Tibial artery (tissue), 4 donors: ENCODE results near the gene RSPO4.
"Not testable (repeated sequence)": the region's sequence is repeated elsewhere in the genome, so short reads cannot be mapped to it uniquely, and the experiment has no call there.

ENCODE experiments used
- DNase-seq, 2 donors: peaks; one replicate each; pipeline ENCODE4 v3.0.0-alpha.2; 2019
- H3K27ac ChIP-seq, 2 donors: fragments of 200-600 bp; sonication (generic) in 1 of 2; 1 replicate in 1 of 2; 2 replicates in 1 of 2; pipeline ENCODE4 v1.5.1; 2018 to 2019; ENCODE audit warnings: mild to moderate bottlenecking in 1 of 2
- H3K27me3 ChIP-seq, 2 donors: fragments of 200-600 bp; sonication (generic) in 1 of 2; one replicate each; pipeline versions ENCODE4 v1.5.1 to v1.6.0; 2016 to 2019
- H3K36me3 ChIP-seq, 3 donors: fragments of 200-600 bp; sonication (generic) in 2 of 3; one replicate each; pipeline ENCODE4 v1.5.1; 2016 to 2019; ENCODE audit warnings: mild to moderate bottlenecking in 2 of 3
- H3K4me1 ChIP-seq, 4 donors: fragments of 200-600 bp; sonication (generic) in 2 of 4; 1 replicate in 3 of 4; 2 replicates in 1 of 4; pipeline ENCODE4 v1.5.1; 2016 to 2019
- H3K4me3 ChIP-seq, 2 donors: fragments of 200-600 bp; sonication (generic) in 1 of 2; 1 replicate in 1 of 2; 2 replicates in 1 of 2; pipeline ENCODE4 v1.5.1; 2018 to 2019; ENCODE audit warnings: mild to moderate bottlenecking in 2 of 2
- H3K9me3 ChIP-seq, 3 donors: fragments of 200-600 bp; sonication (generic) in 1 of 3; one replicate each; pipeline ENCODE4 v1.5.1; 2016 to 2019
- CTCF ChIP-seq, 2 experiments: fragments of 200-600 bp in 1 of 2; fragments of 450-650 bp in 1 of 2; IDR thresholded peaks; one replicate each; pipeline ENCODE4 v1.5.1; 2017 to 2019; ENCODE audit warnings: antibody characterized with exemption in 2 of 2, mild to moderate bottlenecking in 1 of 2, moderate library complexity in 1 of 2
- intact Hi-C: fragments of 100-400 bp; cut with DNase I; formaldehyde crosslinking; loops from one replicate; pipeline ENCODE4 v1.15.0; 2023; ENCODE audit warnings: low total_unique reads

RSPO4 gene

GRCh38 chr20:987677-988076, 14.4 kb downstream of the RSPO4 start:
- no peaks in the 10 kb centered on the region for H3K36me3 ChIP-seq
- no peak for TF ChIP-seq CTCF (IDR thresholded peaks at IDR 0.05)
- intact Hi-C loops, result no loop called here
- peaks cover 0 to 26% of the 10 kb centered on the region in 2 donors for H3K27me3 ChIP-seq
- H3K4me1 ChIP-seq, result no peaks in the 10 kb centered on the region
- no peak overlapping the region for H3K4me3 ChIP-seq
- no peaks in the 10 kb centered on the region for H3K9me3 ChIP-seq
- no peak overlapping the region for H3K27ac ChIP-seq
- DNase-seq, result no peak

DNA sequence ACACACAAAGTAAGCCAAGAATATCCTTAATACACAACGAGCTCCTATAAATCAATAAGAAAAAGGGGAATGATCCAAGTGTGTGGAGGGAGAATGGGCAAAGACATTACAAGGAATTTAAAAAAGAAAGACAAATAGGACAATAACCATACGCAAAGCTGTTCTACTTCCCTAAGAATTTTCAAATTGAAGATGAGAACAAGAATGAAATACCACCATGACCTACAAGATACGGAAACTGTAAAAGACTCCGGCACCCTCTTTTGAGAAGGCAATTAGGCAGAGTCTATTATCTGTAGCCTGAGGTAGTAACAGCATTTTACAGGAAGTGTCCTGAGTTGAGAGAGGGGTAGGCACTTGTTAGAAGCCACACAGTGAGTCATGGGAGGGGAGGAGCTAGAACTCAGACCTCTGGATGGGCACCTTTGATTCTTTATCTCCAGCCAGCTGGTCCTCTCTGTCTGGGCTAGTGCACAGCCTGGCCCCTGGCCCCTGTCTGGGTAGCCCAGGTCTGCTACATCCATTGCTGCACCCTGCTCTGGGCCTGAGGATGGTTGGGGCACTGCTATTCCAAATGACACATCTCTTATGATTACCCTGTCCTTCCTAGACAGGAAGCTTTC, 15.3 kb downstream of the RSPO4 start:
- no peaks in the 10 kb centered on the region for H3K36me3 ChIP-seq
- H3K9me3 ChIP-seq, result no peaks in the 10 kb centered on the region
- H3K27me3 ChIP-seq, result peaks cover 0 to 24% of the 10 kb centered on the region in 2 donors
- H3K4me3 ChIP-seq, result no peak overlapping the region
- DNase-seq, result no peak
- TF ChIP-seq CTCF (IDR thresholded peaks at IDR 0.05), result no peak
- intact Hi-C loops, result no loop called here
- no peak overlapping the region for H3K27ac ChIP-seq
- H3K4me1 ChIP-seq, result no peaks in the 10 kb centered on the region

DNA sequence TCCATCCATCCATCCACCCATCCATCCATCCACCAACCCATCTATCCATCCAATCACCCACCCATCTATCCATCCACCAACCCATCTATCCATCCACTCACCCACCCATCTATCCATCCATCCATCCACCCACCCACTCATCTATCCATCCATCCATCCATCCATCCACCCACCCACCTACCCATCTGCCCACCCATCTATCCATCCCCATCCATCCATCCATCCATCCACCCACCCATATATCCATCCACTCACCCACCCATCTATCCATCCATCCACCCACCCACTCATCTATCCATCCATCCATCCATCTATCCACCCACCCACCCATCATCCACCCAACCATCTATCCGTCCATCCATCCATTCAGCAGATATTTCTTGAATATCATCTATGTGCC, 17.1 kb downstream of the RSPO4 start:
- H3K9me3 ChIP-seq, intact Hi-C loops, H3K27ac ChIP-seq, DNase-seq, H3K4me1 ChIP-seq, H3K4me3 ChIP-seq, H3K36me3 ChIP-seq: not testable (repeated sequence)
- peaks cover 0 to 27% of the 10 kb centered on the region in 2 donors for H3K27me3 ChIP-seq

GRCh38 chr20:982754-983153, 19.4 kb downstream of the RSPO4 start:
- no peaks in the 10 kb centered on the region for H3K36me3 ChIP-seq
- intact Hi-C loops, result no loop called here
- no peak for DNase-seq
- TF ChIP-seq CTCF (IDR thresholded peaks at IDR 0.05), result no peak
- no peaks in the 10 kb centered on the region for H3K4me1 ChIP-seq
- no peaks in the 10 kb centered on the region for H3K9me3 ChIP-seq
- no peak overlapping the region for H3K4me3 ChIP-seq
- no peak overlapping the region for H3K27ac ChIP-seq
- H3K27me3 ChIP-seq, result peaks cover 0 to 19% of the 10 kb centered on the region in 2 donors

DNA sequence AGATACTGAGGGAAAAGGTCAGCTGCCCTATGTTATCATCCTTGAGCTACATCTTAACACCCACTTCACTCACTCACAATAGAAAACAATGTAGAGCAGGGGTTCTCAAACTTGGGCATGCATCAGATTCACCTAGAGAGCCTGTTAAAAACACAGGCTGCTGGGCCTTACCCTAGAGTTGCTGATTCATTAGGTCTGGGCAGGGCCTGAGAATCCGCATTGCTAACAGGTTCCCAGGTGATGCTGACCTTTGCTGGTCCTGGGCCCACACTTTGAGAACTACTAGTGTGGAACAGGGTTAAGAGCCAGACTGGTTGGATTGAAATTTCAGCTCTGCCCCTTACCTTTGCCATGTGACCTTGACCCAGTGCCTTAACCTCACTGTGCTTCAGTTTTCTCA, 25.1 kb downstream of the RSPO4 start:
- Histone ChIP-seq H3K4me1 (no peaks in the 10 kb centered on the region), H3K4me3 (no peak overlapping the region), H3K36me3 (no peaks in the 10 kb centered on the region), H3K27ac (no peak overlapping the region), H3K9me3 (no peaks in the 10 kb centered on the region), H3K27me3 (peaks cover 0 to 18% of the 10 kb centered on the region in 2 donors)
- intact Hi-C loops, result no loop called here
- TF ChIP-seq CTCF (IDR thresholded peaks at IDR 0.05), result no peak
- DNase-seq, result no peak

DNA sequence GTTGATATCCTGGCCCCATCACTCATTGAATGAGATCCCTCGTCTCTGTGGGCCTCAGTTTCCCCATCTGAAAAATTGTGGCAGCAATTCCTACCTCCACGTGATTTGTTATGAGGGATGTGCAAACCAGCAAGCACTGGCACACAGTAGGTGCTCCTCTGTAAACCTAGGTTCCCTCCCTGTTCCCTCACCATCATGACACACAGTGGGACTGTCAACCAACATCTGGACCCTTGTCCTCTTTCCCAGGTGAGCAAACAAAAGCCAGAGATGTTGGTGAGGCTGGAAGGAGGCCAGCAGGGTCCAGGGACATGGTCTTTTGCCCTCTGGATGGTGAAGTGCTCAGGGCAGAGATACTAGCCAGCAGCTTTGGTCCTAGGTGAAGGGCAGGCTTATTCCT, 26.1 kb downstream of the RSPO4 start:
- Histone ChIP-seq H3K36me3 (no peaks in the 10 kb centered on the region), H3K9me3 (no peaks in the 10 kb centered on the region), H3K27ac (no peak overlapping the region), H3K4me3 (no peak overlapping the region), H3K27me3 (peaks cover 0 to 16% of the 10 kb centered on the region in 2 donors), H3K4me1 (no peaks in the 10 kb centered on the region)
- no peak for TF ChIP-seq CTCF (IDR thresholded peaks at IDR 0.05)
- no peak for DNase-seq
- intact Hi-C loops, result no loop called here
